ENCODE data around the gene ANKS1A.

- TF ChIP-seq CTCF (IDR thresholded peaks at IDR 0.05) (no peak), RAD21 (IDR thresholded peaks at IDR 0.05; ENCODE audit: low read length) (no peak), SMC3 (IDR thresholded peaks at IDR 0.05; ENCODE audit: low read depth, low read length) (no peak), ZBTB33 (IDR thresholded peaks at IDR 0.05; ENCODE audit: borderline replicate concordance, low read depth) (no peak)
Observed at GRCh38 chr6:35044145-35044745, 155.2 kb downstream of the ANKS1A start.
